Activated CD4-positive, alpha-beta memory T cell treated with anti-CD3 and anti-CD28 coated beads for 36 hours (primary cell): ENCODE results near the gene NCOA1. TPM values are rescaled to one million over a fixed set of nuclear protein-coding genes. Genes with fewer than 3 reads are reported as not detected.

Source experiments
- CTCF ChIA-PET: fragments of 350-600 bp; sonication (Branson Sonifier 250); formaldehyde crosslinking; loops from one replicate; lab custom pipeline; 2021; ENCODE audit warnings: antibody characterized with exemption, inconsistent platforms; lab: Charles Lee
- POLR2A ChIA-PET: fragments of 350-600 bp; sonication (Branson Sonifier 250); formaldehyde crosslinking; loops from one replicate; lab custom pipeline; 2021; ENCODE audit warnings: antibody characterized with exemption; lab: Charles Lee
- DNase-seq: peaks from one replicate; pipeline ENCODE4 v3.0.0-alpha.2; 2020
- H3K27ac Mint-ChIP-seq: one replicate; pipeline ENCODE4 v1.8.0; 2021; ENCODE audit warnings: mixed read lengths
- H3K27me3 Mint-ChIP-seq: one replicate; pipeline ENCODE4 v1.8.0; 2021; ENCODE audit warnings: mixed read lengths
- H3K36me3 Mint-ChIP-seq: one replicate; pipeline ENCODE4 v1.8.0; 2021; ENCODE audit warnings: mixed read lengths
- H3K4me1 Mint-ChIP-seq: one replicate; pipeline ENCODE4 v1.8.0; 2021; ENCODE audit warnings: low read depth, mixed read lengths
- H3K4me3 Mint-ChIP-seq: one replicate; pipeline ENCODE4 v1.8.0; 2021; ENCODE audit warnings: mild to moderate bottlenecking, mixed read lengths
- H3K9me3 Mint-ChIP-seq: one replicate; pipeline ENCODE4 v1.8.0; 2021; ENCODE audit warnings: mixed read lengths
- intact Hi-C: fragments of 100-400 bp; cut with micrococcal nuclease; formaldehyde crosslinking; loops from one replicate; pipeline ENCODE4 v1.15.1; 2023
- total RNA-seq, 2 experiments: library from RNA; stranded (reverse); gene quantifications; one replicate each; pipeline ENCODE4 v1.2.3, GENCODE V29; 2021

The NCOA1 gene
- total RNA-seq, 2 experiments from 2014 or later: 21.3 to 24.0 TPM

GRCh38 chr2:24680196-24680595 lies 189.1 kb downstream of the NCOA1 start:
- no peak for DNase-seq
- intact Hi-C loops: no loop called here
- ChIA-PET POLR2A (no interaction called here), CTCF (interaction anchor here (1.6 kb wide), 1 partner anchor 270 kb away, joined by 6 read pairs; no protein-coding TSS in a partner anchor)
- H3K27ac Mint-ChIP-seq: no peak overlapping the region
- peaks cover 26% of the 10 kb centered on the region for H3K36me3 Mint-ChIP-seq
- H3K9me3 Mint-ChIP-seq: no peaks in the 10 kb centered on the region
- H3K4me3 Mint-ChIP-seq: no peak overlapping the region
- H3K4me1 Mint-ChIP-seq: no peaks in the 10 kb centered on the region
- no peaks in the 10 kb centered on the region for H3K27me3 Mint-ChIP-seq

GRCh38 chr2:24682304-24682703 lies 191.2 kb downstream of the NCOA1 start:
- ChIA-PET CTCF (interaction anchor here (0.6 kb wide), 1 partner anchor 20 kb away, joined by 3 read pairs; no protein-coding TSS in a partner anchor), POLR2A (no interaction called here)
- intact Hi-C loops: no loop called here
- Mint-ChIP-seq H3K4me3 (no peak overlapping the region), H3K27me3 (no peaks in the 10 kb centered on the region), H3K9me3 (no peaks in the 10 kb centered on the region), H3K4me1 (peaks cover 6% of the 10 kb centered on the region), H3K36me3 (peaks cover 19% of the 10 kb centered on the region), H3K27ac (no peak overlapping the region)
- no peak for DNase-seq

- no peak for DNase-seq
- POLR2A ChIA-PET: no interaction called here
- Mint-ChIP-seq H3K4me3 (no peak overlapping the region), H3K27me3 (no peaks in the 10 kb centered on the region), H3K4me1 (peaks cover 6% of the 10 kb centered on the region), H3K27ac (no peak overlapping the region), H3K9me3 (no peaks in the 10 kb centered on the region), H3K36me3 (peaks cover 16% of the 10 kb centered on the region)
- CTCF ChIA-PET: interaction anchor here (0.6 kb wide), 1 partner anchor 202 kb away, joined by 3 read pairs; no protein-coding TSS in a partner anchor
- intact Hi-C loops: no loop called here
These were observed 192.4 kb downstream of the NCOA1 start for GRCh38 chr2:24683408-24683807.

- no peak for DNase-seq
- Mint-ChIP-seq H3K36me3 (peaks cover 13% of the 10 kb centered on the region), H3K4me1 (peaks cover 6% of the 10 kb centered on the region), H3K27me3 (no peaks in the 10 kb centered on the region), H3K4me3 (no peak overlapping the region), H3K9me3 (no peaks in the 10 kb centered on the region), H3K27ac (no peak overlapping the region)
- CTCF ChIA-PET: no interaction called here
- intact Hi-C loops: no loop called here
- POLR2A ChIA-PET: no interaction called here
These were observed 199.5 kb downstream of the NCOA1 start for GRCh38 chr2:24690524-24690923.

GRCh38 chr2:24691806-24692205 lies 200.8 kb downstream of the NCOA1 start:
- H3K9me3 Mint-ChIP-seq: no peaks in the 10 kb centered on the region
- H3K27me3 Mint-ChIP-seq: no peaks in the 10 kb centered on the region
- POLR2A ChIA-PET: no interaction called here
- H3K4me3 Mint-ChIP-seq: no peak overlapping the region
- CTCF ChIA-PET: no interaction called here
- intact Hi-C loops: no loop called here
- no peak overlapping the region for H3K27ac Mint-ChIP-seq
- DNase-seq: no peak
- peaks cover 9% of the 10 kb centered on the region for H3K36me3 Mint-ChIP-seq
- no peaks in the 10 kb centered on the region for H3K4me1 Mint-ChIP-seq

- POLR2A ChIA-PET: no interaction called here
These were observed 206.7 kb downstream of the NCOA1 start for GRCh38 chr2:24697792-24698191.

GRCh38 chr2:24702800-24703199 lies 211.7 kb downstream of the NCOA1 start:
- POLR2A ChIA-PET: no interaction called here
- no peak overlapping the region for H3K4me3 Mint-ChIP-seq
- no peaks in the 10 kb centered on the region for H3K9me3 Mint-ChIP-seq
- intact Hi-C loops: loop anchor here (2.0 kb wide), 2 partner anchors 126 to 182 kb away; no protein-coding TSS in a partner anchor
- peaks cover 18% of the 10 kb centered on the region for H3K4me1 Mint-ChIP-seq
- H3K27ac Mint-ChIP-seq: peak overlapping the region; percentile 81
- CTCF ChIA-PET: no interaction called here
- DNase-seq: no peak
- H3K27me3 Mint-ChIP-seq: no peaks in the 10 kb centered on the region
- peaks cover 18% of the 10 kb centered on the region for H3K36me3 Mint-ChIP-seq

More at GRCh38 chr2:24697792-24698191, 206.7 kb downstream of the NCOA1 start:
- Mint-ChIP-seq H3K36me3 (peaks cover 10% of the 10 kb centered on the region), H3K9me3 (no peaks in the 10 kb centered on the region), H3K4me1 (peaks cover 4% of the 10 kb centered on the region), H3K27me3 (no peaks in the 10 kb centered on the region), H3K27ac (no peak overlapping the region), H3K4me3 (no peak overlapping the region)
- CTCF ChIA-PET: no interaction called here
- DNase-seq: no peak
- intact Hi-C loops: no loop called here

GRCh38 chr2:24704692-24705091 lies 213.6 kb downstream of the NCOA1 start:
- Mint-ChIP-seq H3K4me1 (peaks cover 22% of the 10 kb centered on the region), H3K4me3 (no peak overlapping the region), H3K27ac (no peak overlapping the region), H3K27me3 (no peaks in the 10 kb centered on the region), H3K36me3 (peaks cover 13% of the 10 kb centered on the region), H3K9me3 (no peaks in the 10 kb centered on the region)
- intact Hi-C loops: no loop called here
- POLR2A ChIA-PET: no interaction called here
- CTCF ChIA-PET: no interaction called here
- no peak for DNase-seq

- no peak for DNase-seq
- Mint-ChIP-seq H3K4me3 (no peak overlapping the region), H3K9me3 (no peaks in the 10 kb centered on the region), H3K27me3 (no peaks in the 10 kb centered on the region), H3K27ac (no peak overlapping the region), H3K4me1 (peaks cover 22% of the 10 kb centered on the region), H3K36me3 (peaks cover 20% of the 10 kb centered on the region)
- CTCF ChIA-PET: interaction anchor here (0.8 kb wide), 1 partner anchor 297 kb away, joined by 3 read pairs; no protein-coding TSS in a partner anchor
- POLR2A ChIA-PET: no interaction called here
- intact Hi-C loops: no loop called here
These were observed 216.1 kb downstream of the NCOA1 start for GRCh38 chr2:24707143-24707542.

- Mint-ChIP-seq H3K27me3 (no peaks in the 10 kb centered on the region), H3K4me3 (no peak overlapping the region), H3K27ac (no peak overlapping the region), H3K4me1 (peaks cover 14% of the 10 kb centered on the region), H3K36me3 (peaks cover 29% of the 10 kb centered on the region), H3K9me3 (no peaks in the 10 kb centered on the region)
- intact Hi-C loops: no loop called here
- POLR2A ChIA-PET: no interaction called here
- no peak for DNase-seq
- CTCF ChIA-PET: no interaction called here
These were observed 217.6 kb downstream of the NCOA1 start for GRCh38 chr2:24708537-24709152.

- intact Hi-C loops: no loop called here
- Mint-ChIP-seq H3K27me3 (no peaks in the 10 kb centered on the region), H3K4me3 (no peak overlapping the region), H3K36me3 (peaks cover 35% of the 10 kb centered on the region), H3K4me1 (peaks cover 4% of the 10 kb centered on the region), H3K27ac (no peak overlapping the region), H3K9me3 (no peaks in the 10 kb centered on the region)
- no peak for DNase-seq
- CTCF ChIA-PET: no interaction called here
- POLR2A ChIA-PET: no interaction called here
These were observed 219.8 kb downstream of the NCOA1 start for GRCh38 chr2:24710806-24711205.

- Mint-ChIP-seq H3K36me3 (peaks cover 34% of the 10 kb centered on the region), H3K4me1 (peaks cover 4% of the 10 kb centered on the region), H3K9me3 (no peaks in the 10 kb centered on the region), H3K27ac (no peak overlapping the region), H3K27me3 (no peaks in the 10 kb centered on the region), H3K4me3 (no peak overlapping the region)
- POLR2A ChIA-PET: no interaction called here
- intact Hi-C loops: no loop called here
- DNase-seq: no peak
- CTCF ChIA-PET: no interaction called here
These were observed 220.8 kb downstream of the NCOA1 start for GRCh38 chr2:24711865-24712264.

- Mint-ChIP-seq H3K4me3 (no peak overlapping the region), H3K4me1 (peaks cover 4% of the 10 kb centered on the region), H3K27me3 (no peaks in the 10 kb centered on the region), H3K36me3 (peaks cover 34% of the 10 kb centered on the region), H3K9me3 (no peaks in the 10 kb centered on the region), H3K27ac (no peak overlapping the region)
- intact Hi-C loops: no loop called here
- DNase-seq: no peak
- POLR2A ChIA-PET: no interaction called here
- CTCF ChIA-PET: no interaction called here
These were observed 221.2 kb downstream of the NCOA1 start for GRCh38 chr2:24712296-24712695.
